Measurements from ENCODE around the gene GCG.

DNA sequence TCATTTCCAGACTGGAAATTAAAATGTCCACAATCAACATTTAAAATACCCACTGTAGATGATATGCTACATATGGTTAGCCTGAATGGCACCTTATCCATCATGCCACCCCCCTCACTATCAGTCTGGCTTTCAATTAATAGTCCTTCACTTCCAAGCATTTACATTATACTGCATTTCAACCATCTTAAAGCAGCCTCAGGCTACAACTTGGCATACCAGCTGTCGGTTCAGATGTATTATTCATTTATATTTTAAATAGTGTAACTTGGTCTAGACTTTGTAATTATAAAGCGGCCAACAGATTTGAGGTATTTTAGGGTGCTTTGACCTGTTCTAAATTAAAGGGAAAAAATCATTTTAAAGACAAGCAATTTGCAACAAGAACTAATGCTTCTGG is 2.6 kb downstream of the GCG start:
- TF ChIP-seq CTCF (IDR thresholded peaks at IDR 0.05; ENCODE audit: borderline replicate concordance, extremely low read depth, low read length, poor library complexity, severe bottlenecking) = no peak
- TF ChIP-seq EZH2 (IDR thresholded peaks at IDR 0.05; ENCODE audit: borderline replicate concordance, low read depth, low read length, severe bottlenecking) = no peak
